Thoracic aorta (tissue), 2 donors: ENCODE data around the gene MYOM3. TPM values are rescaled to one million over a fixed set of nuclear protein-coding genes. Genes with fewer than 3 reads are reported as not detected.
A peak's percentile ranks its signal among the peaks of the same experiment; 100 is the strongest.

Experiments used
- ATAC-seq: fragments of 150-250 bp; one replicate; pipeline ENCODE4 v1.8.0; 2017; ENCODE audit warnings: low read depth; ENCODE audit not compliant: insufficient number of reproducible peaks, low FRiP score
- DNase-seq: peaks from one replicate; pipeline ENCODE4 v3.0.0-alpha.2; 2020; ENCODE audit warnings: low spot score
- H3K27ac ChIP-seq, 2 donors: fragments of 200-600 bp; sonication (generic); 1 replicate in 1 of 2; 2 replicates in 1 of 2; pipeline ENCODE4 v1.5.1; 2016; ENCODE audit warnings: mild to moderate bottlenecking in 2 of 2, moderate library complexity in 2 of 2
- H3K27me3 ChIP-seq: fragments of 200-600 bp; sonication (generic); replicated peaks from 2 replicates; pipeline ENCODE4 v1.6.0; 2016; ENCODE audit warnings: mild to moderate bottlenecking; ENCODE audit not compliant: insufficient read depth
- H3K36me3 ChIP-seq: fragments of 200-600 bp; sonication (generic); one replicate; pipeline ENCODE4 v1.5.1; 2016
- H3K4me1 ChIP-seq, 2 donors: fragments of 200-600 bp; sonication (generic); 1 replicate in 1 of 2; 2 replicates in 1 of 2; pipeline versions ENCODE4 v1.5.1 to v1.6.0; 2016; ENCODE audit warnings: low read depth in 2 of 2, mild to moderate bottlenecking in 1 of 2; ENCODE audit not compliant: control insufficient read depth in 1 of 2
- H3K4me3 ChIP-seq: fragments of 200-600 bp; sonication (generic); 2 replicates; pipeline ENCODE4 v1.5.1; 2016; ENCODE audit warnings: mild to moderate bottlenecking
- H3K9me3 ChIP-seq: fragments of 200-600 bp; sonication (generic); 2 replicates; pipeline ENCODE4 v1.5.1; 2016
- CTCF ChIP-seq: fragments of 200-600 bp; sonication (generic); IDR thresholded peaks from one replicate; pipeline ENCODE4 v1.5.1; 2019; ENCODE audit warnings: antibody characterized with exemption
- total RNA-seq, 2 donors: library from RNA; depleted of rRNA; stranded (reverse); fragments of >200 nt; gene quantifications; one replicate each; pipeline versions ENCODE4 v1.1.0 to v1.2.3, GENCODE V29; 2016

MYOM3 gene
- total RNA-seq, 2 donors from 2014 or later, result 1.5 to 1.6 TPM

DNA sequence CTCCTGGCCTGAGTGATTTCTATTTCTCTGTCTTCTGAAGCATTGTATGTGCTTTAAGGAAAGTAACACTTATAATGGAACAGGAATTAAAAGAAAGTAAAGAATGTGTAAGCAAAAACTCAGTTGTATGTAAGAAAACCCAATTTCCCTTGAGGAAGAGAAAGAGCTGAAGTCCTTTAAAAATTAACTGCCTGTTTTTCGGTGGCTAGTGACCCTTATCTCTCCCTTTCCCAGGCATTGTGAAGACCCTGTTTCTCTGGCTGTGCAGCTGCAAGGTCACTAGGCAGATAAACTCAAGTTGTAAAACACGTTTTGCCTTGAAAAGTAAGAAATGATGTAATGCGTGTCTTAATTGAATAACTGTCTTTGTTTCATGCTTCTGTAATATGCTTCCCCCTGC is 8.5 kb downstream of the MYOM3 start:
- peaks cover 11 to 20% of the 10 kb centered on the region in 2 donors for H3K4me1 ChIP-seq
- H3K9me3 ChIP-seq, result no peaks in the 10 kb centered on the region
- H3K36me3 ChIP-seq, result no peaks in the 10 kb centered on the region
- ATAC-seq, result no peak
- TF ChIP-seq CTCF, result no peak
- no peak for DNase-seq
- H3K27ac ChIP-seq, result peak overlapping the region in 1 of 2 donors; percentile 53
- no peaks in the 10 kb centered on the region for H3K27me3 ChIP-seq
- H3K4me3 ChIP-seq, result no peak overlapping the region

DNA sequence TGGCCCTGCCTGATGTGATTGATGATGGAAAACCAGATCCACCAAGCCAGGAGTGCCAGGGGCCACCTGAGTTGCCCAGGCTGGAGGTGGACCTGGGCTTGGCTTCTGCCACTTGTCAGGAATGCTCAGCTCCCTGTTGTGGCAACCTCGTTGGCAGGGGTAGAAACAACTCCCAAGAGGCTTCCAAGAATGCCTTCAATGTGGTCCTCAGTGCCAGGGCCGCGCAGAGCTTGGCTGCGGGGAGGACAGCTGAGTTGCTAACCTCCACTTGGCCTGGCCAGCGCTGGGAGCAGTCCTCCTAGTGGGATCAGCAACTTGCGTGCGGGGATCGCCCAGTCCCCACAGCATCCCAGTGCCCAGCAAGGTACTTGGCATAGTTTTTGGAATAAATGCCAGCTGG is 9.0 kb downstream of the MYOM3 start:
- H3K27me3 ChIP-seq, result no peaks in the 10 kb centered on the region
- no peak overlapping the region for H3K4me3 ChIP-seq
- DNase-seq, result peak; percentile 33
- H3K9me3 ChIP-seq, result no peaks in the 10 kb centered on the region
- ATAC-seq, result peak; percentile 63
- H3K36me3 ChIP-seq, result no peaks in the 10 kb centered on the region
- peaks cover 11 to 20% of the 10 kb centered on the region in 2 donors for H3K4me1 ChIP-seq
- TF ChIP-seq CTCF, result no peak
- peak overlapping the region in 1 of 2 donors; percentile 53 for H3K27ac ChIP-seq

DNA sequence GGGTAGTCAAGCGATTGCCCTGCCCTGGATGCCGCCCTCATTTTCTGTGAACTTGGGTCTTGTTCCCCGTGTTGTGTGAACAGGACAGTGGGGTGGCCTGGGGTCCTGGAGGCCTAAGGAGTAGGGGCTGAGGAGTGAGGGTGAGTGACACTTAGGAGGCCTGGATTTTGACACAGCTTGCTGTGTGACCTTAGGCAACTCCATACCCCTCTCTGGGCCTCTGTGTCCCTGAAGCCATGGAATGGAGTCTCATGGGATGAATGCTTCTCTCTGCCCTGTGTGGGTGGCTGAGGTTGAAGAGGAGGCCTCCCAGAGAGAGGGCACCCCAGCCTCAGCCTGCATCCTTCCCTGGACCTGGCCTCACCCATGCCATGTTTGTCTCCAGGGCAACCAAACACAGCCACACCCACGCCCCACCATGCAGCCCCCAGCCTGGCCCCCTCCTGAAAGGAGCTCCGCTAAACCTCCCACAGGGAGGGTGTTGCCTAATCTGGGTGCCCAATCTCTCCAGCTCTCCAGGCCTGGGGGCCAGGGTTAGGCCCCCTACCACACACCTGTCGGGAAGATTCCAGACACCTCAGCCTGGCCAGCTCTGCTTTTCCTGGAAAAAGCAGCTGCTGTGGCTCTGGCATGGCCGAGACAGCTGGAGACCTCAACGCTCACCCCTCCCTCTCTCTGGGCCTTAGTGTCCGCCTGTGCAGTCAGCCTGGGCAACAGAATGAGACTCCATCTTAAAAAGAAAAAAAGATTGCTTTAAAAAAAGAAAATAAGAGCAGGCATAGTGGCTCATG is 9.9 kb downstream of the MYOM3 start:
- DNase-seq, result no peak
- H3K4me3 ChIP-seq, result no peak overlapping the region
- H3K9me3 ChIP-seq, result no peaks in the 10 kb centered on the region
- no peak for TF ChIP-seq CTCF
- no peak for ATAC-seq
- H3K27ac ChIP-seq, result peak overlapping the region in 1 of 2 donors; percentile 53
- H3K4me1 ChIP-seq, result peaks cover 11 to 20% of the 10 kb centered on the region in 2 donors
- no peaks in the 10 kb centered on the region for H3K36me3 ChIP-seq
- no peaks in the 10 kb centered on the region for H3K27me3 ChIP-seq

DNA sequence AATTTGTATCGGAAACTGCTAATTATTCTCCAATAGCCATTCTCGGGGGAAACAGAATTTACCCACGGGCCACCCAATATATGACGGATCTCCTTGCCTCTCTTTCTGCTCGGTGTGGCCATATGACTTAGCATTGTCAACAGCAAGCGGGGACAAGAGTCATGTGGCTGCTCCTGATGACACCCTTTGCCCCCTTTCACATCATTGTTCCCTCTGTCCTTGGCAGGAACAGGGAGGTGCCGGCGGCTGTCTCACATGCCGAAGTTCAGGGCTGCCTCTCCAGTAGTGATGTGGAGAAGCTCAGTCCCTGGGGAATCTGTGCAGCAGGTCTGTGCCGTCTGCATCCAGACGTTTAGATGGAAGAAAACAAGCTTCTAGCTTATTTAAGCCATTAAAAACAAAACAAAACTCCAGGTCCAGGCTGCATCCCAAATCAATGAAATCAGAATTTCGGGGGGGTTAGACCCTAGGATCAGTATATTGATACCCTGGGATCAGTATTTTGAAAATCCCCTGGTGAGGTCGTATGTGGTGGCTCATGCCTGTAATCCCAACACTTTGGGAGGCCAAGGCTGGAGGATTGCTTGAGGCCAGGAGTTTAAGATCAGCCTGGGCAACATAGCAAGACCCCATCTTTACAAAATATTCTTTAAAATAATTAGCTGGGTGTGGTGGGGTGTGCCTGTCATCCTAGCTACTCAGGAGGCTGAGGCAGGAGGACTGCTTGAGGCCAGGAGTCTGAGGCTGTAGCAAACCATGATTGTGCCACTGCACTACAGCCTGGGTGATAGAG is 10.8 kb downstream of the MYOM3 start:
- Histone ChIP-seq H3K36me3 (no peaks in the 10 kb centered on the region), H3K4me3 (no peak overlapping the region), H3K9me3 (no peaks in the 10 kb centered on the region), H3K27me3 (no peaks in the 10 kb centered on the region), H3K4me1 (peaks cover 11 to 20% of the 10 kb centered on the region in 2 donors), H3K27ac (no peak overlapping the region)
- DNase-seq, result no peak
- no peak for ATAC-seq
- no peak for TF ChIP-seq CTCF

DNA sequence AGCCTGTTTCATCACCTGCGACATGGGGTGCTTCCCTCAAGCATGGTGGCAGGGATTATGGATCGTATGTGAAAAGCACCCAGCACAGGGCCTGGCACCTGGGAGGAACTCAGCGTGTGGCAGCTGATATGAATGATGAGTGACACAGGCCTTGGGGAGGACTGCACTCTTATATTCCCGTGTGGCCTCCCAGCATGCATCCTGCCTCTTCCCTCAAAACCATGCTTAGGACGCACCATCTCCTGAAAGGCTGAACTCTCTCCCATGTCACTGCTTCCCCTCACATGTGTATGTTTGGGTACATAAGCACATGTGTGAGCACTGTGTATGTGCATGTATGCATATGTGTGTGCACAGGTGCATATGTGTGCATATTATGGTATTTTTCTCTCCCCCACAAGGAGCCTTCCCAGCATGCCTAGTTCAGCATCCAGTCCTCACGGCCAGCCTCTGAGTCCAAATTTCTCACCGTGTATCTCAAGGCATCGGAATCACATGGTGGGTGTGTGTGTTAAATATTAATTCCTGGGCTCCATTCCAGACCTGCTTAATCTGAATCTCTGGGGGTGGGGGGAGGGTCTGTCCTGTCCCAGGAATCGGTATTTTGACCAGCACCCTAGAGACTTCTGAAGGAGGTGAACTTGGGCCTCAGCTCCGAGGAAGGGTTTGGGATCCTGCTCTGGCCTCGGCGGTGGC is 12.8 kb downstream of the MYOM3 start:
- no peak for DNase-seq
- Histone ChIP-seq H3K36me3 (no peaks in the 10 kb centered on the region), H3K9me3 (no peaks in the 10 kb centered on the region), H3K4me3 (no peak overlapping the region), H3K27ac (no peak overlapping the region), H3K27me3 (no peaks in the 10 kb centered on the region), H3K4me1 (peaks cover 11 to 20% of the 10 kb centered on the region in 2 donors)
- no peak for TF ChIP-seq CTCF
- ATAC-seq, result no peak
